Measurements from ENCODE around the gene KCNJ8. TPM values are rescaled to one million over a fixed set of nuclear protein-coding genes. Genes with fewer than 3 reads are reported as not detected.

The KCNJ8 gene
- total RNA-seq, 1 donor from 2014 or later, result 1.1 TPM

DNA sequence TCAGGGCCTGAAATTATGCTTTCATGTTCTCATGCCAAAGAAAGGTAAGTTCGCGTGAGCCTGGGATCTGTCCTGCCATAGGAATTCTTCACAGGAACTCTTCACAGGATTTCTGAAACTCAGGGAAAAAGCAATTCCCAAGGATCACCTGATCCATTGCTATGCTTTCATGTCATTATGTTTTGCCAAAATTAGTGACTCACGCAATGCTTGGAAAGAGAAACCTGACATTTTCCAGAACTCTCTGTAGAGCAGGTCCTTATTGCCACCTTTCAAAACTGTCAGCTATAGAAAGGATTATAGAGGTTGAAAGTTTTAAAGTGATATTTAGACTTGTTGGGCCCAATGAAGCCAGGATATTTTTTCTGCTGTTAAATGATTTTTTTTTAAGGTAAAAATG, 6.3 kb upstream of the KCNJ8 start:
- no peak for DNase-seq (ENCODE audit: low spot score, unreplicated experiment)
- Mint-ChIP-seq H3K4me3 (ENCODE audit: low read depth) (no peak overlapping the region), H3K27me3 (peaks cover 15% of the 10 kb centered on the region), H3K9me3 (ENCODE audit: low read depth) (no peaks in the 10 kb centered on the region), H3K36me3 (ENCODE audit: insufficient read depth) (no peaks in the 10 kb centered on the region), H3K4me1 (ENCODE audit: low read depth) (peaks cover 2% of the 10 kb centered on the region), H3K27ac (no peak overlapping the region)
- TF ChIP-seq, protein P1, sequence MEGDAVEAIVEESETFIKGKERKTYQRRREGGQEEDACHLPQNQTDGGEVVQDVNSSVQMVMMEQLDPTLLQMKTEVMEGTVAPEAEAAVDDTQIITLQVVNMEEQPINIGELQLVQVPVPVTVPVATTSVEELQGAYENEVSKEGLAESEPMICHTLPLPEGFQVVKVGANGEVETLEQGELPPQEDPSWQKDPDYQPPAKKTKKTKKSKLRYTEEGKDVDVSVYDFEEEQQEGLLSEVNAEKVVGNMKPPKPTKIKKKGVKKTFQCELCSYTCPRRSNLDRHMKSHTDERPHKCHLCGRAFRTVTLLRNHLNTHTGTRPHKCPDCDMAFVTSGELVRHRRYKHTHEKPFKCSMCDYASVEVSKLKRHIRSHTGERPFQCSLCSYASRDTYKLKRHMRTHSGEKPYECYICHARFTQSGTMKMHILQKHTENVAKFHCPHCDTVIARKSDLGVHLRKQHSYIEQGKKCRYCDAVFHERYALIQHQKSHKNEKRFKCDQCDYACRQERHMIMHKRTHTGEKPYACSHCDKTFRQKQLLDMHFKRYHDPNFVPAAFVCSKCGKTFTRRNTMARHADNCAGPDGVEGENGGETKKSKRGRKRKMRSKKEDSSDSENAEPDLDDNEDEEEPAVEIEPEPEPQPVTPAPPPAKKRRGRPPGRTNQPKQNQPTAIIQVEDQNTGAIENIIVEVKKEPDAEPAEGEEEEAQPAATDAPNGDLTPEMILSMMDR (IDR thresholded peaks at IDR 0.05; ENCODE audit: unreplicated experiment), result no peak

DNA sequence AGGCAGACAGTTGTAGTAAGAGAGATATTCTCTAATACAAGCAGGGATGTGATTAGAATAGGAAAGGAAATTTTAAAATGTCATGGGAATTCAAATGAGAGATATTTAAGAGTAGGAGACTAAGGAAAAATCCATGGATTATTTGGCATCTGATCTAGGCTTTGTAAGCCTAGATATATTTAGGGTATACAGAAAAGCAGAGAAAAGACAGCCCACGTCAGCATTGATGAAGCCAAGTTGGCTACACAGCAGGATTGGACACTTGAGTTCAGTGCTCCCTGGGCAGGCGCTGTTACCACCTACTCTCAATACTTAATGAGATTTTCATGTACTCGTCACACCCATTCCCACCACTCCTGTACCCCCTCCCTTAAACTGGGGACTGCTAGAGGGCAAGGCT, 1.7 kb upstream of the KCNJ8 start:
- DNase-seq (ENCODE audit: low spot score, unreplicated experiment), result no peak
- no peaks in the 10 kb centered on the region for H3K36me3 Mint-ChIP-seq (ENCODE audit: insufficient read depth)
- H3K27me3 Mint-ChIP-seq, result peaks cover 42% of the 10 kb centered on the region
- no peaks in the 10 kb centered on the region for H3K9me3 Mint-ChIP-seq (ENCODE audit: low read depth)
- H3K27ac Mint-ChIP-seq, result no peak overlapping the region
- TF ChIP-seq, protein P1 (IDR thresholded peaks at IDR 0.05; ENCODE audit: unreplicated experiment), result no peak
- H3K4me1 Mint-ChIP-seq (ENCODE audit: low read depth), result peaks cover 9% of the 10 kb centered on the region
- no peak overlapping the region for H3K4me3 Mint-ChIP-seq (ENCODE audit: low read depth)

DNA sequence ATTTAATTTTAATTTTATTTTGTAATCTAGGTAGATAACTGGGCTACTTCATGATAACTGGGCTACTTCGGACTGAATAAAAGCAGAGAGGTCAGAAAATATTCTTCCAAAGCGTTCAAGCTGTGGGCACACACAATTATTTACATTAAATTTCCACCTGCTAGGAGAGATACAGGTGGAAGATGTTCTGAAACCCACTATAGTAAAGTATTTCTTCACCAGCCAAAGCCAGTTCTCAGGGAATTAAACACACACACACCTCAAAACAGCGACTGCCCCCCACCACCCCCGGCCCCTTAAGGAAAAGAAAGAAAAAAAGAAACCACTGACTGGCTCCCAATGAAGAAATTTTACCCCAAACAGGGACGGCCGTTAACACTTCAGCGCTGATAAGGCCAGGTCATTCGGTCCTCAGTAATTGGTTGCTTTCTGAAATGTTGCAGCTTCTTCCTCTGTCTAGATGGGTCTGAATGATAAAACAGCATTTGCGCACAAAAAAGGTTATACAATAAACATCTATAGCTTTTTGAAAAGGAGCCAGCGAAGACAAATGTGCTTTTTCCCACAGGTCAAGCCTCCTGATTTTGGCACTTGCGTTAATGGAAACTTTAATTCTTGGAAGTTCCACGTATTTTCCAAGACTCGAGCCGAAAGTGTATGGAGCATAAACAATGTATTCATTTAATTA, 771 bp upstream of the KCNJ8 start:
- peak overlapping the region; percentile 62 for H3K4me3 Mint-ChIP-seq (ENCODE audit: low read depth)
- H3K9me3 Mint-ChIP-seq (ENCODE audit: low read depth), result no peaks in the 10 kb centered on the region
- no peak overlapping the region for H3K27ac Mint-ChIP-seq
- peaks cover 44% of the 10 kb centered on the region for H3K27me3 Mint-ChIP-seq
- no peaks in the 10 kb centered on the region for H3K36me3 Mint-ChIP-seq (ENCODE audit: insufficient read depth)
- TF ChIP-seq, protein P1 (IDR thresholded peaks at IDR 0.05; ENCODE audit: unreplicated experiment), result no peak
- no peak for DNase-seq (ENCODE audit: low spot score, unreplicated experiment)
- H3K4me1 Mint-ChIP-seq (ENCODE audit: low read depth), result peaks cover 9% of the 10 kb centered on the region

DNA sequence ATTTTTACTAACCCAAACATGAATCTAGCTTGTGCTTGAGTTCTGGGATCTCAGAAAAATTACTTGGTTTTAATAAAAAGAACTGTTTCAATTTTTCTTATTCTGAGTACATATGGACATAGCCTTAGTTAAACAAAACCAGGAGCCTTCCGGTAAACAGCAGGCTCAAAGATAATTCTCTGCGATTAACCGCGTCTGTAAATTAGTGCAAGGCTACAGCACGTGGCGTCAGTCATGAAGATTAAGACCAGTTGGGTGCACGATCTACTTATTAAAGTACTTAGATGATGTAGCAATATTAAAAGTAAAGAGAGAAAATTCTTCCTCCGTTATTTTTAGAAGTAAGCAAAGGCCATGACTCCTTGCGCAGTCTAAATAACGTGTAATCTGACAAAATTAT, 700 bp downstream of the KCNJ8 start:
- no peaks in the 10 kb centered on the region for H3K36me3 Mint-ChIP-seq (ENCODE audit: insufficient read depth)
- peaks cover 9% of the 10 kb centered on the region for H3K4me1 Mint-ChIP-seq (ENCODE audit: low read depth)
- TF ChIP-seq, protein P1 (IDR thresholded peaks at IDR 0.05; ENCODE audit: unreplicated experiment), result no peak
- H3K27me3 Mint-ChIP-seq, result peaks cover 47% of the 10 kb centered on the region
- peak overlapping the region; percentile 38 for H3K4me3 Mint-ChIP-seq (ENCODE audit: low read depth)
- H3K27ac Mint-ChIP-seq, result no peak overlapping the region
- DNase-seq (ENCODE audit: low spot score, unreplicated experiment), result no peak
- H3K9me3 Mint-ChIP-seq (ENCODE audit: low read depth), result no peaks in the 10 kb centered on the region

DNA sequence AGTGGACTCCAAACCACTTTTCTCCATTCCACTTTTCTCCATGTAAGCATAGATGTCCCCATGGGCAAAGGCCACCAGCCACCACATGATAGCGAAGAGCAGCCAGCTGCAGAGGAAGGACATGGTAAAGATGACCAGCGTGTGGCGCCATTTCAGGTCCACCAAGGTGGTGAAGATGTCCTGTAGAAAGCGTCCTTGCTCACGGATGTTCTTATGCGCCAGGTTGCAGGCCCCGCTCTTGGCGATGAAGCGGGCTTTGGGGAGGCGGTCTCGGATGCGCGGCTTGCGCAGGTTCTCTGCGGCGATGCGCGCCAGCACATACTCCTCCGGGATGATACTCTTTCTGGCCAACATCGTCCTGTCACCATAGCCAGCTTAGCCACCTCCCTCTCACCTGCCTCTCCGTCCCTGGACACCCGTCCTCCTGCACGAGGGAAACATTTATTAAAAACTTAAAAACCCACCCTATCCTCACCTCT, 1.2 kb downstream of the KCNJ8 start:
- no peaks in the 10 kb centered on the region for H3K36me3 Mint-ChIP-seq (ENCODE audit: insufficient read depth)
- peak overlapping the region; percentile 38 for H3K4me3 Mint-ChIP-seq (ENCODE audit: low read depth)
- no peak overlapping the region for H3K27ac Mint-ChIP-seq
- TF ChIP-seq, protein P1 (IDR thresholded peaks at IDR 0.05; ENCODE audit: unreplicated experiment), result peak; percentile 57
- H3K9me3 Mint-ChIP-seq (ENCODE audit: low read depth), result no peaks in the 10 kb centered on the region
- H3K27me3 Mint-ChIP-seq, result peaks cover 47% of the 10 kb centered on the region
- DNase-seq (ENCODE audit: low spot score, unreplicated experiment), result peak; percentile 19
- H3K4me1 Mint-ChIP-seq (ENCODE audit: low read depth), result peaks cover 9% of the 10 kb centered on the region
